Measurements from ENCODE around the gene CCDC13. TPM values are rescaled to one million over a fixed set of nuclear protein-coding genes. Genes with fewer than 3 reads are reported as not detected.

The CCDC13 gene
- polyA plus RNA-seq, 1 donor (not counting 4 experiments of a cell fraction or from before 2014, with no cell fraction given) = 0.21 TPM

DNA sequence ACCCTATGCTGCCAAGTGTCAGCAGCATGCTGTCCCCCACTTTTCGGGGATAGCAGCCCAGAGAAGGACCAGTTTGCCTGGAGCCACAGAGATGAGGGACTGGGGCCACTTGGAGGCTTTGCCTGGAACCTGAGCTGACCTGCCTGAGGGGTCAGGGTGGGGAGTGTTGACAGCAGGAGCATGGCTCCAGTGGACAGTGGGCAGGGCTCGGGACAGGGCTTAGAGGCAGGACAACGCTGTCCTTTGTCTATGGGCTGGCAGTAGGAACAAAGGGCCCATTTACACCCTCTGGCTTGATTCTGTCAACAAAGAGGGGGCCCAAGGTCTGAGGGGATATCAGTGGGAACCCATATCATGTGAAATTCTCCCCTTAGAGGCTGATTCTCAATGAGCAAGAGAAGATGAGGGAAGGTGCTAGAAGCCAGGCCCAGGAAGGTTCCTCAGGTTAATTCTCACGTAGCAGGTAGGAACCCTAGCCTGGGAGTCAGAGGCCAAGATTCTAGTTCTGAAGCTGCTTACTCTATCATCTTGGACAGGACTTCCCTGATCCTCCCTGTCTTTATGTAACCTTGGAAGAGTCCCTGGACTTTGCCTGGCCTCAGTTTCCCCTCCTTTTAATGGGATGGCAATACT lies 40.7 kb downstream of the CCDC13 start:
- TF ChIP-seq, protein P1, sequence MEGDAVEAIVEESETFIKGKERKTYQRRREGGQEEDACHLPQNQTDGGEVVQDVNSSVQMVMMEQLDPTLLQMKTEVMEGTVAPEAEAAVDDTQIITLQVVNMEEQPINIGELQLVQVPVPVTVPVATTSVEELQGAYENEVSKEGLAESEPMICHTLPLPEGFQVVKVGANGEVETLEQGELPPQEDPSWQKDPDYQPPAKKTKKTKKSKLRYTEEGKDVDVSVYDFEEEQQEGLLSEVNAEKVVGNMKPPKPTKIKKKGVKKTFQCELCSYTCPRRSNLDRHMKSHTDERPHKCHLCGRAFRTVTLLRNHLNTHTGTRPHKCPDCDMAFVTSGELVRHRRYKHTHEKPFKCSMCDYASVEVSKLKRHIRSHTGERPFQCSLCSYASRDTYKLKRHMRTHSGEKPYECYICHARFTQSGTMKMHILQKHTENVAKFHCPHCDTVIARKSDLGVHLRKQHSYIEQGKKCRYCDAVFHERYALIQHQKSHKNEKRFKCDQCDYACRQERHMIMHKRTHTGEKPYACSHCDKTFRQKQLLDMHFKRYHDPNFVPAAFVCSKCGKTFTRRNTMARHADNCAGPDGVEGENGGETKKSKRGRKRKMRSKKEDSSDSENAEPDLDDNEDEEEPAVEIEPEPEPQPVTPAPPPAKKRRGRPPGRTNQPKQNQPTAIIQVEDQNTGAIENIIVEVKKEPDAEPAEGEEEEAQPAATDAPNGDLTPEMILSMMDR (optimal IDR thresholded peaks at IDR 0.05 in 1 of 3, IDR thresholded peaks at IDR 0.05 in 1 of 3, conservative IDR thresholded peaks at IDR 0.05 in 1 of 3; ENCODE audit: extremely low read depth in 1 of 3, insufficient read depth in 2 of 3, low read length in 3 of 3) = no peak
- no peak for TF ChIP-seq EZH2 (IDR thresholded peaks at IDR 0.05; ENCODE audit: low read length)
- no peaks in the 10 kb centered on the region for H3K79me2 ChIP-seq (ENCODE audit: control insufficient read depth, insufficient read depth, low read length)
- DNase-seq (ENCODE audit: low read depth, low spot score) (no peak), FAIRE-seq (no peak)
- no peak overlapping the region for H3K9ac ChIP-seq (ENCODE audit: control insufficient read depth, extremely low read depth, insufficient read depth, low read length)
- H3K9me3 ChIP-seq (ENCODE audit: control insufficient read depth, low read depth, low read length) = no peaks in the 10 kb centered on the region
- no peaks in the 10 kb centered on the region for H4K20me1 ChIP-seq (ENCODE audit: control insufficient read depth, extremely low read depth, insufficient read depth, low read length)
- no peak overlapping the region for H2AFZ ChIP-seq (ENCODE audit: control insufficient read depth, low read length)
- no peaks in the 10 kb centered on the region for H3K36me3 ChIP-seq (ENCODE audit: control insufficient read depth in 2 of 2, extremely low read depth in 1 of 2, insufficient read depth in 2 of 2, low read length in 2 of 2)
- dilution Hi-C loops (cut with MboI; ENCODE audit: extremely low pct_ligation_motif_present, low sequenced_read_pairs) = no loop called here
- H3K4me3 ChIP-seq (ENCODE audit: control insufficient read depth in 2 of 3, extremely low read depth in 1 of 3, insufficient read depth in 2 of 3, low read depth in 1 of 3, low read length in 3 of 3) = no peak overlapping the region
- no peak overlapping the region for H3K27ac ChIP-seq (ENCODE audit: control insufficient read depth, insufficient read depth, low read length)
- peaks cover 6% of the 10 kb centered on the region for H3K27me3 ChIP-seq (ENCODE audit: control insufficient read depth, extremely low read depth, insufficient read depth, low read length)
- no peak overlapping the region for H3K4me2 ChIP-seq (ENCODE audit: control insufficient read depth, extremely low read depth, insufficient read depth, low read depth, low read length)
- H3K4me1 ChIP-seq (ENCODE audit: control insufficient read depth, extremely low read depth, insufficient read depth, low read length) = no peaks in the 10 kb centered on the region
- no peaks in the 10 kb centered on the region for H3K9me1 ChIP-seq (ENCODE audit: control insufficient read depth, extremely low read depth, insufficient read depth, low read length)

DNA sequence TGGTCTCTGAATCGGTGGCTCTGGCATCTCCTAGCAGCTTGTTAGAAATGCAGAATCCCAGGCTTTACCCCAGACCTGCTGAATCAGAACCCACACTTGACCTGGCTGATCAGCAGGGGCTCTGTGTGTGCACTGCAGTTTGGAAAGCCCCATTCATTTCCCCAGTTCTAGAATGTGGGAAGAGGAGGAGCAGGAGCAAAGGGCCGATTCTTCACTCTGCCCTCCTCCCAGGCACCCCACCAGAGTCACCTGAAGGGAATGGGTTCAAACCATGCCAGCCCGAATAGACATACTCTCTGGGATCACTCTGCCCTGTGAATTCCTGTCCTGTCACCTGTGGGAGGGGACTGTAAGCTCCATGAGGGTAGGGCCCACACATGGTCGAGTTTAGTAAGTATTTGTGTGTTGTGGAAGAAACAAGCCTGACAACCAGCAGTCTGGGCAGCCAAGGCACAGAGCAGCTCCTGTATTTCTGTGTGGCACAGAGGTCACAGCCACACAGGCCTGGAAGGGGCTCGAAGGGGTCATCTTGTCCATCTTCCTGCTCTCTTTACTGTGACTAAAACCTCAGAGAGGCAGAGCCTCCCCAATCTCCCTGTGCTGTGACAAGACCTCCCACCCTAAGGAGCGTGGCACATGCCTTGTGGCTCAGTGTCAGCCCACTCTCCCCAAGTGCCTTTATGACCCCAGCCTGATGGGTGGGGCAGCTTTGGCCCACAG lies 41.4 kb downstream of the CCDC13 start:
- no peaks in the 10 kb centered on the region for H3K9me1 ChIP-seq (ENCODE audit: control insufficient read depth, extremely low read depth, insufficient read depth, low read length)
- H3K4me2 ChIP-seq (ENCODE audit: control insufficient read depth, extremely low read depth, insufficient read depth, low read depth, low read length) = no peak overlapping the region
- H3K9ac ChIP-seq (ENCODE audit: control insufficient read depth, extremely low read depth, insufficient read depth, low read length) = no peak overlapping the region
- TF ChIP-seq, protein P1 (optimal IDR thresholded peaks at IDR 0.05 in 1 of 3, IDR thresholded peaks at IDR 0.05 in 1 of 3, conservative IDR thresholded peaks at IDR 0.05 in 1 of 3; ENCODE audit: extremely low read depth in 1 of 3, insufficient read depth in 2 of 3, low read length in 3 of 3) = no peak
- no peak for TF ChIP-seq EZH2 (IDR thresholded peaks at IDR 0.05; ENCODE audit: low read length)
- no peaks in the 10 kb centered on the region for H3K9me3 ChIP-seq (ENCODE audit: control insufficient read depth, low read depth, low read length)
- H3K4me3 ChIP-seq (ENCODE audit: control insufficient read depth in 2 of 3, extremely low read depth in 1 of 3, insufficient read depth in 2 of 3, low read depth in 1 of 3, low read length in 3 of 3) = no peak overlapping the region
- H3K27me3 ChIP-seq (ENCODE audit: control insufficient read depth, extremely low read depth, insufficient read depth, low read length) = peaks cover 6% of the 10 kb centered on the region
- H2AFZ ChIP-seq (ENCODE audit: control insufficient read depth, low read length) = no peak overlapping the region
- no peaks in the 10 kb centered on the region for H3K79me2 ChIP-seq (ENCODE audit: control insufficient read depth, insufficient read depth, low read length)
- no peaks in the 10 kb centered on the region for H4K20me1 ChIP-seq (ENCODE audit: control insufficient read depth, extremely low read depth, insufficient read depth, low read length)
- DNase-seq (ENCODE audit: low read depth, low spot score) (no peak), FAIRE-seq (no peak)
- dilution Hi-C loops (cut with MboI; ENCODE audit: extremely low pct_ligation_motif_present, low sequenced_read_pairs) = no loop called here
- no peaks in the 10 kb centered on the region for H3K36me3 ChIP-seq (ENCODE audit: control insufficient read depth in 2 of 2, extremely low read depth in 1 of 2, insufficient read depth in 2 of 2, low read length in 2 of 2)
- H3K4me1 ChIP-seq (ENCODE audit: control insufficient read depth, extremely low read depth, insufficient read depth, low read length) = no peaks in the 10 kb centered on the region
- no peak overlapping the region for H3K27ac ChIP-seq (ENCODE audit: control insufficient read depth, insufficient read depth, low read length)
